NCI-H82 treated with DMSO at 0.1 percent for 48 hours (cell line): ENCODE results near the gene ITGA1.

Experiments used
- DNase-seq: peaks from one replicate; lab custom pipeline; 2025; ENCODE audit not compliant: unreplicated experiment; lab: John Stamatoyannopoulos, UW

Gene ITGA1

DNA sequence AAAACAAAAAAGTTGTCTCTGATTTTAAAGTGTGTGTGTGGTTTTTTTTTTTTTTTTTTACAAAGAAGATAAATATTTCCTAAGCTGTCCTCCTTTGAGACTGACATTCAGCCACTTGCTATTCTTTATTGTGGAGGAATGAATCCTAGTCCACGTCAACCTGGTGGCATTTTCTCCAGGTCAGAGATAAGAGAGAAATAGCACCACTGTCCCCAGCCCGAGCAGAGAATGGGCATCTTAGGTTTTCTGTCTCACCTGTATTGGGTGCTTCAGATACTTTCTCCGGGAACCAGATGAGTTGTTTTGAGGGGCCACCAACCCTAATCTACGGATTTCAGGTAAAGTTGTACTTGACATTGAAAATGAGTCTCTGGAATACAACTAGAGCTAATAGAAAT lies 202.8 kb downstream of the ITGA1 start:
- no peak for DNase-seq

DNA sequence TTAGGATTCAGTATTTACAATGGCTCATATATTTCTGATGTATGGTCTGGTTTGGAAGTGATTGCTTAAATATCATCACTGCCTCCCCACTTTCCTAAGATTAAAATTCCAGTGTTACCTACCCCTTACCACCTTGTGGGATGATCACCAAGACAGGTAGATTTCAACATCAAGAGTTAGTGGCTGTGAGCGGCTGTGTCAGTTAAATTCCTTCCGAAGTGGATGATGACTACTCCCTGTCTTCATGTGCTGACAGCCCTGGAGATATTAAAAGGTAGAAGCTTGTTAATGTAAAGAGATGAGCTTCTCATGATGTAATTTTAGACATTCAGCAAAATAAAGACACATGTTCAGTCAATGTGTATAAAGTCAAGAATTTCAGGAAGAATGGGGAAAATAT lies 205.7 kb downstream of the ITGA1 start:
- no peak for DNase-seq

DNA sequence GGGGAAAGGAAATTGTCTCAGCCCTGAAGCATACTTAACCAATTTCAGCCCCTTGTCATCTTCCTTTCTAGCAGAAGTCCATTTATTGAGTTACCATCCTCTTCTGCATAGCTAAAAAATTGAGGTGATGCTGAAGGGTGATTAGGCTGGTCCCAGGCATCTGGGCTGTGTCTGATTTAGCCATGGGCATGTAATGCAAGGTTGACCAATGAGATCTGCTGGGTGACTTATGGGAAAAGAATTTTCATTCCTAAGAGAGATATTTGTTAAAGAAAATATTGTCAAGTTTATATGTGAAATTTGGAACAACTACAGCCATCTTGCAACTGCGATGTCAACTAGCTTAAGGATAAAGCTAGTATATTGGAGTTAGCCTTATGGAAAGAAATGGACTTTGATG lies 206.6 kb downstream of the ITGA1 start:
- no peak for DNase-seq

DNA sequence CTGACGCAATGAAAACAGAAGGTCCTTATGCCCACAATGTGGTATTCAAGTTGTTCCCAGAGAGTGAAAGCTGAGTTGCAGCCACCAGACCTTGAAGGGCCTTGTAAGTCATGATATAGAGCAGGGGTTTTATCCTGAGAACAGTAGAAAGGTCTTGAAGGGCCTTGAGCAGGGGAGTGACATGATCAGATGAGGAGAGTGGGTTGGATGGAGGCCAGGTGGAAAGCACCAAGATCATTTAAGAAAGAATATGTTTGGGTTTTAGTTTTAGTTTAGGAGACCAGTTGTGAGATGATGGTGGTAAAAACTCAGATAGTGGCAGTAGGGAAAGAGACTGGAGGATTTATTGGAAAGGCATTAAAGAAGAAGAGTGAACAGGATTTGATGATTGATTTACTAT lies 207.4 kb downstream of the ITGA1 start:
- no peak for DNase-seq

DNA sequence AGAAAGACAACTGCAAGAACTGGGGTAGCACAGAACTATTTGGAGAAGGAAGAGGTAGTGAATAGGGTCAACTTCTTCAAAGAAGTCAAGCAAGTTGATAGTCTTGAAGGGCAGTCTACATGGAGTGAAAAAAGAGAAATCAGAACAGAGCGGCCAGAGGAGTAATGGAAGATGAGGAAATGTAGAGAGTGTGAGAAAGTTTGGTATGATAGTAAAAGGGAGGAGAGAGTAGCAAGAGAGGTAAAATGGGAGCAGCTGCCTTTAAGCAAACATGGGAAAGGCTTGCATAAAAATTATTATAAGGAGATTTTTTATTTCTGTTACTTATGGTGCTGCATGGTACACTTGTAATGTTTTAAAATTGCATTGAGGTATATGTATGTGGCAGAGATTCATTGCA lies 208.2 kb downstream of the ITGA1 start:
- no peak for DNase-seq

DNA sequence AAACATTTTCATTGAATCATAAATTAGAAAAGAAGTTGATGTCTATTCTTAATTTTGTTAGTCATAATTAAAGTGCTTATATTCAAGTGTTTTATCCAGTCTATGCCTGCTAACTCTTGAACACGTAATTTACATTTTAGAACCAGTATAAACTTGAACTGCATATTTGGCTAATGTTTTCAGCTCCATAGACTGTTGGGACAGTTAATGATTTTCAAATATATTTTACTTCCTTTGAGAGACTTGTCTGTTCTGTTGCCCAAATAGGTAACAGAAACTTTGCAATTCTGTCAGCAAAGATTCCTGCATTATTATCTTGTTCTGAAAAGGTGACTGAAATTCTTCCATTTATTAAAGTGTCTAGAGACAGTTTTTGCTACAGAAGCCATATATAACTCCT lies 209.3 kb downstream of the ITGA1 start:
- no peak for DNase-seq

DNA sequence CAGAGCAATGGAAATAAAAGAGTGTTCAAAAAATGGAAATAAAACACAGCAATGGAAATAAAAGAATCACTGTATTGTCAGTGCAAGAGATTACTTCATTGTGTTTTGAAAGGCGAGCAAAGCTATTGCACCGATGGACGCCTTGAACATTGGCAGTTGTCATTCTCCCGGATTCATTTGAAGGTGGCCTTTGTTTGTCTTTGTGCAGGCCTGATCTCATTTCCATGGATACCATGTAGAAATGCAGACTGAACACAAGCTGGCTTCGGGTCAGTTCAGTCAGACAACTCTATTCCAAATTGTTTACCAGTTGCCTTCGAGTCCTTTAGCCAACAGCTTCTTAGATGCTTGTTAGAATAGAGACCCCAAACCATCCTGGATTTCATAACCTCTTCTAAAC lies 209.7 kb downstream of the ITGA1 start:
- DNase-seq, result no peak

DNA sequence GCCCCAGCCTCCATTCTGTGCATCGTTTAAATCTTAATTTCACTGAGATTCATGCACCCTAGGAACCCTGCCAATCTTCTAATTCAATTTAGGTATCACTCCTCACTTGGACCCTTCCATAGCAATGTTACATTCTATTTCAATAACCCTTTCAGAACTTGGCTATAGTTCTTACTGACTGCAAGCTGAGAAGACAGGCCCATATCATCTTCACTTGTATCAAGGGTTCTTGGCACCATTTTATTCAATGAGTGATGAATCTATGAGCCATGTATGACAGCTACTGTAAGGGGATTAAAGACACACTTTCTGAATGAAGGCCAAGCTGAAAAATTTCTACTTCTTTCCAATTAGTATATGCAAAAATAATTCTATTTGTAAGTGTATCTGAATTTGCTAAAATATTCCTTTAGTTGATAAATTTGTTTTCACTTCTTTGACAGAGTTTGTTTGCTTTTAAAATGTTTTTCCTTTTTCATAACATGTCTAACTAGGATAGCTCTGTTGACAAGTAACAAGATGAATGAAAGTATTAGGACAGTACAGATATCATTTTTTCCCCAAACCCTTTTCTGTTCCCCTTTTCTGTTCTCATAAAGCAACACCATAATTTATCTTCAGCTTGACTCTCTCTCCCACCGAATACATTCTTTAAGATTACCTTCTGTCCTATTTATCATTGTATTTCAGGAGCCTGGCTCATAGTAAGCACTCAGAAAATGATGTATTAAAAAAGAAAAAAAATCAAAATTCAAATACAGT lies 211.0 kb downstream of the ITGA1 start:
- DNase-seq, result no peak

DNA sequence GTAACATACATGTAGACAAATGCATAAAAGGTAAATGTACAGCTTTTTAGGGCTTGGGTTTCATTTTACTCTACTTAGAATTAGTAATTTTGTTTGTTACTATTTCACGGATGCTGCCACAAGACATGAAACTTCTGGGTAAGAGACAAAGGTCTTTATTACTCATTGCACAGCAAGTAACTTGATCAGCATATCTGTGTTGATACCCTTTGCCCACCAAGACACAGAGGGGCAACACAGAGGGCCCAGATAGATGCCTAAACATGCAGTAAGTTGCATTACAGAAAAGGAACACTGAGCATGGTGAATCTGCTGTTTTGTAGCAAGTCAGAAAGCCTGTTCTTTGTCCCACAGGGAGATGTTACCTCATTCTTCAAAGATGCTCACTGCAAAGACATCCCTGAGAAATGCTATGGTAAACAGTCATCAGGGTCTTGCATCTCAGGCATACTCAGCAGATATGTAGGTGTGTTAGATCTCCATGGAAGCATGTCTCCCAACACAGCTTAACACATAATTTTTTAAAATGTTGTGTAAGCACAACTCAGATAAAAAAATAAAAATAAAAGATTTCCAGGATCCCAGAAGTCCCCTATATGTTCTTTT lies 211.7 kb downstream of the ITGA1 start:
- no peak for DNase-seq

DNA sequence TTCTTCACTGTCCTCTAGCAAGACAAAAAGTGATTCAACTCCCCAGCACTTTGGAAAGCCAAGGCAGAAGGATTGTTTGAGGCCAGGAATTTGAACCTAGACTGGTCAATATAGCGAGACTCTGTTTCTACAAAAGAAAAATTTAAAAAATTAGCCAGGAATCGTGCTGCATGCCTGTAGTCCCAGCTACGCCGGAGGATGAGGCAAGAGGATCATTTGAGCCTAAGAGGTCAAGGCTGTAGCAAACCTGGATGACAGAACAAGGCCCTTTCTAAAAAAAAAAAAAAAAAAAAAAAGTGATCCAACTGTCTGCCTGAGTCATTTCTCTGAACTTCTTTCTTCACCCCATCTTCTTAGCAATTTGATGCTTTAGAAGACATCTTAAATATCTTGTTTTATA lies 213.8 kb downstream of the ITGA1 start:
- no peak for DNase-seq

DNA sequence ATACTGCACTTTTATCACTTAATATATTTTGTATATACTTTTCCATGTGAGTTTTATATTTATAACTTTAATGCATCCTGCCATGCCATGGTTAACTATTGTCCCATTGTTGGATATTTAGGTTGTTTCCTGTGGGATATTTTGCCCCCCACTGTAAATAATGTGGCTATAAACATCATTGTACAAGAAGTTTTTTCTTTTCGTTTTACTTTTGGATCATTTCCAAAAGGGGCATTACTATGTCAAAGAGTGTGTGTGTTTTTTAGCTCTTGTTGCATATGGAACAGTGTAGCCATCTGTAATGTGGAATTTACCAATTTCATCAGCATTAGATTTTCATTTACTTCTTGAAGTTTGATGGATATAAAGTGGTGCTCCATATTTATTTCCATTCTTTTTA lies 214.8 kb downstream of the ITGA1 start:
- no peak for DNase-seq

DNA sequence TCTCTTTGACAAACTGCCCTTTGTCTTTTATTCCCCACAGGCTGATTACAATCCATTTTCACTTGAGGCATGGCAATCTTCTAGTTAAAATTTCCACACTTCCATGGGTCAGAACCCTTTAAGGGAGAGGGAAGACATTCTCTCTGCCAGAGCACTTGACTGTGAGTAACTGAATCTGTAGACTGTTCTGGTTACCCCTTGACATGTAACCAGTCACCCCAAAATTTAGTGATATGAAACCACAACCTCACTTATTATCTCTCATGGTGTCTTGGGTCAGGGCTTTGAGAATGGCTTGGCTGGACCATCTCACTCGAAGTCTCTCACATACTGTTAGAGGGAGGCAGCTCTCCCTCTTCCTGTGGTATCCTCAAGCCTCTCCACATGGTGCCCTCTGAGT lies 215.4 kb downstream of the ITGA1 start:
- DNase-seq, result no peak

DNA sequence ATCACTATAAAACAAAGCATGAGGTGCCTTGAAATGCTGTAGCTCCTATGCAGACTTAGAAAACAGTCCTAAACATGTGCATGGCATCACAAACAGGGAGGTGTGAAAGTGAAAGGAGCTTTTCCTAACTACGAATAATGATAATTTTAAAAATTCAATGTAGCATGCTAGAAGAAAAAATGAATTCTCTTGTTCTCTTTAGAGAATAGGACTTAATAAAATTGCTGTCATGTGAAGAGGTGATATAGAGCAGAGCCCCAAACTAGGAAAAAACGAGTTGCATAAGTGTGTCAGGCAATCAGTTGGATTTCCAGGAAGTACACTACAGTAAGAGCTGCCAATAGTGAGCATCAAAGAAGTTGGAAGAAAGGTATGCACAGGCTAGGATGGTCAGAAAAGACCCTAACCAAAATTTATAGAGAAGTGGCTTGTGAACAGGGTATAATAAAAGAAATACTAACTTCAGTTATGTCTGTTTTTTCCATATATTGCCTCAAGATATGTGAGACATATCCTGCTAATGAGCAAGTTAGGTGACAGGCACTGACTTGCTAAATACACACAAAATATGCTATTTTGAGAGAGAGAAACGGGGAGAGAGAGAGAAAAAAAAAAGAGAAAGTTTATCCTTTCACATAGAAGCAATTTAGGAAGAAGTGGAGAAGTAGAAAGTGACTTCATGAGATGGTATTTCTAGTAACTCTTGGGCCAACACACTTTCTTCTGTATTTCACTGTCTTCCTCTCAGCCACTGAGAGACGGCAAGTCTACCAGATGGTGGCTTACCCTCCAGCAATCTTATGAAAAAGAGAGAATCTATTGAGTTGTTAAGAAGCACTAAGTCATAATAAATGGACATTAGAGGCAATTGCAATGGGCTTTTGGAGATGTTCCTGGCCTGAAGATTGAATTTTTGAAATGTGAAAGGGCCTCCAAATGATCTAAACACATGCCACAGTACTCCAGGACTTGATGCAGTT lies 219.5 kb downstream of the ITGA1 start:
- no peak for DNase-seq

DNA sequence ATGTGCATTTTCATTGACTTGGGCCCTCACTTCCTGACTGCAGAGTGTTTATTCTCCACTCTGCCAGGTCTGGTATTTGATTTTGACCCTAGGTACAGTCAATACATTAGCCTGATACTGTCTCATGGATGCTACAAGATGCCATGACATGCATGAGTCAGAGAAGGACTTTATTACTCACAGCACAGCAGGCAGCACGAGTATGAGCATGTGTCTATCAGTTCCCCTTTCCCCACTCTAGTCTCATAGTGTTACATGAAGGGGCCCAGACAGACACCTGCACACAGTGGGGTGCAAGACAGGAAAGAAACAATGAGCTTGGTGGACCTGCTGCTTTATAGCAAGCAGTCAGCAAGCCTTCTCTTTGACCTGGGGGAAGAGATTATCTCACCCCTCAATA lies 221.0 kb downstream of the ITGA1 start:
- DNase-seq, result no peak
